Heart left ventricle (tissue), 16 donors: ENCODE measurements around the gene LMBR1. TPM values are rescaled to one million over a fixed set of nuclear protein-coding genes. Genes with fewer than 3 reads are reported as not detected.

Experiments used
- ATAC-seq, 4 donors: fragments of 200-7000 bp; cut with Tn5 transposase; one replicate each; pipeline ENCODE4 v1.9.1; 2020 to 2022; ENCODE audit warnings: moderate library complexity in 4 of 4, mild to moderate bottlenecking in 3 of 4, moderate number of reproducible peaks in 1 of 4
- DNase-seq, 5 donors: peaks; one replicate each; pipeline ENCODE4 v3.0.0-alpha.2; 2020
- H3K27ac ChIP-seq, 12 donors: fragments of 200-600 bp; sonication (generic) in 4 of 12; one replicate each; pipeline versions ENCODE4 v1.5.0 to v1.8.0; 2016 to 2022; ENCODE audit warnings: mild to moderate bottlenecking in 2 of 12
- H3K27me3 ChIP-seq, 9 donors: fragments of 200-600 bp; sonication (generic) in 2 of 9; one replicate each; pipeline versions ENCODE4 v1.5.1 to v1.8.0; 2016 to 2022; ENCODE audit warnings: mild to moderate bottlenecking in 3 of 9
- H3K36me3 ChIP-seq, 9 donors: fragments of 200-600 bp; sonication (generic) in 2 of 9; one replicate each; pipeline versions ENCODE4 v1.5.0 to v1.8.0; 2018 to 2022; ENCODE audit warnings: mild to moderate bottlenecking in 2 of 9
- H3K4me1 ChIP-seq, 12 donors: fragments of 200-600 bp; sonication (generic) in 4 of 12; one replicate each; pipeline versions ENCODE4 v1.5.0 to v1.8.0; 2016 to 2022; ENCODE audit warnings: mild to moderate bottlenecking in 3 of 12
- H3K4me3 ChIP-seq, 12 donors: fragments of 200-600 bp; sonication (generic) in 4 of 12; one replicate each; pipeline versions ENCODE4 v1.5.0 to v1.8.0; 2017 to 2022; ENCODE audit warnings: mild to moderate bottlenecking in 9 of 12, moderate library complexity in 4 of 12
- H3K9me3 ChIP-seq, 12 donors: fragments of 200-600 bp; sonication (generic) in 4 of 12; one replicate each; pipeline versions ENCODE4 v1.5.0 to v1.8.0; 2016 to 2022; ENCODE audit warnings: mild to moderate bottlenecking in 1 of 12
- POLR2A ChIP-seq, 2 donors: fragments of 450-650 bp; IDR thresholded peaks; one replicate each; pipeline ENCODE4 v1.6.1; 2017; ENCODE audit warnings: antibody characterized with exemption in 2 of 2, mild to moderate bottlenecking in 2 of 2, moderate library complexity in 2 of 2
- WGBS, 4 donors: extraction: QIAGEN DNeasy Blood & Tissue Kit in 2 of 4; methylation state at CpG; one replicate each; pipeline versions ENCODE4 v1.1.5 to v1.1.7; 2013 to 2018; 5-methylcytosine and 5-hydroxymethylcytosine counted together
- intact Hi-C, 10 donors: fragments of 100-400 bp; cut with DNase I; formaldehyde crosslinking; loops; one replicate each; pipeline versions ENCODE4 v1.11.1 to v1.14.2; 2022
- polyA plus RNA-seq, 2 donors: library from polyadenylated mRNA; stranded (reverse); fragments of 200-250 nt; gene quantifications; one replicate each; pipeline ENCODE4 v1.2.3, GENCODE V29; 2013
- total RNA-seq, 9 donors: library from RNA; depleted of rRNA in 2 of 9; stranded (reverse); fragments of >200 nt in 2 of 9; fragmentation: NEBNext Ultra II Directional in 3 of 9; extraction: Animal tissue kit (Norgen Biotek cat#: 25700) in 3 of 9; gene quantifications; one replicate each; pipeline versions ENCODE4 v1.1.0 to v1.2.4, GENCODE V29; 2016 to 2023
- TF ChIP-seq, protein P1 (sequence below), 12 donors: fragments of 200-600 bp; sonication (generic) in 4 of 12; IDR thresholded peaks; one replicate each; pipeline versions ENCODE4 v1.5.0 to v1.8.0; 2018 to 2022; ENCODE audit warnings: antibody characterized with exemption in 12 of 12, mild to moderate bottlenecking in 5 of 12
- donor health status: ischemic (EF 13 %, LVEDD 7.1; RV severe dilation, severe dysfunction).
- donor health status: healthy with polysubstance abuse.
- donor health status: DM: no; HTN: yes; CAD: no.
- donor health status: DM: no; HTN: no; CAD: no.
- donor health status: ischemic (EF 25% LVEDD 6.9; RV normal size, moderate dysfunction).
- donor health status: ischemic (EF 25% LVEDD 5.7; RV mildly dilated, moderate dysfunction).
- donor health status: healthy.
- donor health status: DM: yes; HTN: yes; CAD: no.
- donor health status: ischemic (EF 35%, LVEDD 5.7; RV mildly dilated, moderate dysfunction).
- donor health status: nonischemic (EF 11% LVEDD 7.7; RV severe dilation, severe dysfunction).
- donor health status: DM: yes; HTN: yes; CAD: no.
- donor health status: PGD.
- donor health status: ischemic (EF 29% LVEDD 5.4; RV normal size, mild dysfunction).
- donor health status: nonischemic (EF 23%, LVEDD 6.1; RV moderate dilation, normal function).

The LMBR1 gene
- total and polyA plus RNA-seq, 11 donors: 5.8 to 51.9 (median 37.1) TPM

DNA sequence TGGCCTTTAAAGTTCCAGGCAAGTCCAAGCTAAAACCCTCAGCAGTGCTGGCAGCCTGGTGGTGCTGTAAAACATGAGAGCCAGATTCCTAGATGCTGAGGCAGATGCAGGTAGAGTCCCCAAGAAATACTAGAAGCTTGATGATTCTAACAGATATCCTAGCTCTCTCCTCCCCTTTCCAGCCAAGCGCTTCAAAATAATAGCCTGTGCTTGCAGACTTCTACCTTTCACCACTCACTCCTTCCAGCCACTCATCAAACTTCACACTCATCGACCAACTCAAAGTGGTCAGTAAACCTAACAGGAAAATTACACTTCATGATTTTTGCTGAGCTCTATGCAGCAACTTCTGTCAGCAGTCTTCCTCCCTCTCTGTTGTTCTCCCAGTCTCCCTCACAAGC, 50.2 kb downstream of the LMBR1 start:
- Histone ChIP-seq H3K27me3 (no peaks in the 10 kb centered on the region), H3K4me3 (no peak overlapping the region), H3K4me1 (peaks cover 0 to 28% (median 14%) of the 10 kb centered on the region in 12 donors), H3K27ac (no peak overlapping the region), H3K9me3 (no peaks in the 10 kb centered on the region), H3K36me3 (no peaks in the 10 kb centered on the region)
- no peak for ATAC-seq
- 25 to 30% (median 28%) methylated on average over 2 of the region's 2 CpGs for WGBS, 4 donors
- no peak for TF ChIP-seq POLR2A (IDR thresholded peaks at IDR 0.05)
- TF ChIP-seq, protein P1, sequence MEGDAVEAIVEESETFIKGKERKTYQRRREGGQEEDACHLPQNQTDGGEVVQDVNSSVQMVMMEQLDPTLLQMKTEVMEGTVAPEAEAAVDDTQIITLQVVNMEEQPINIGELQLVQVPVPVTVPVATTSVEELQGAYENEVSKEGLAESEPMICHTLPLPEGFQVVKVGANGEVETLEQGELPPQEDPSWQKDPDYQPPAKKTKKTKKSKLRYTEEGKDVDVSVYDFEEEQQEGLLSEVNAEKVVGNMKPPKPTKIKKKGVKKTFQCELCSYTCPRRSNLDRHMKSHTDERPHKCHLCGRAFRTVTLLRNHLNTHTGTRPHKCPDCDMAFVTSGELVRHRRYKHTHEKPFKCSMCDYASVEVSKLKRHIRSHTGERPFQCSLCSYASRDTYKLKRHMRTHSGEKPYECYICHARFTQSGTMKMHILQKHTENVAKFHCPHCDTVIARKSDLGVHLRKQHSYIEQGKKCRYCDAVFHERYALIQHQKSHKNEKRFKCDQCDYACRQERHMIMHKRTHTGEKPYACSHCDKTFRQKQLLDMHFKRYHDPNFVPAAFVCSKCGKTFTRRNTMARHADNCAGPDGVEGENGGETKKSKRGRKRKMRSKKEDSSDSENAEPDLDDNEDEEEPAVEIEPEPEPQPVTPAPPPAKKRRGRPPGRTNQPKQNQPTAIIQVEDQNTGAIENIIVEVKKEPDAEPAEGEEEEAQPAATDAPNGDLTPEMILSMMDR (IDR thresholded peaks at IDR 0.05): no peak
- DNase-seq: no peak
- intact Hi-C loops: loop anchor here in 1 of 10 donors (5.0 kb wide), 1 partner anchor 50 kb away; the partner anchor contains the start of gene LMBR1

DNA sequence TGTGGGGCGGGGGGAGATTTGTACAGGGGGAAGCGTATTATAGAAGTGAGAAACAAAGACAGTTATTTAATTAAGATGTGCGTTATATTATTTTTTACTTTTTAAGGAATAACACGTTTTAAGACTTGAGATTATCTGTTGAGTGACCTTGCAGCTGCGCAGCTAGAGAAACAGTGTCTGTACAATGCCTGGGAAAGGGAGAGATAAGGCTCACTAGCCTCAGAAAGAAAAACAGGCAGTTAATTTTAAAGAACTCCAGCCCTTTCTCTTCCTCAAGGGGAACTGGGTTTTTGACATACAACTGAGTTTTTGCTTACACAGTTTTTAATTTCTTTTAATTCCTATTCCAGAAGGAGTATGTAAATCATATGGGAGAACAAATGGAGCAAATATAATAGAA, 50.7 kb downstream of the LMBR1 start:
- WGBS, 4 donors: 58 to 64% (median 60%) methylated on average over 5 of the region's 5 CpGs
- intact Hi-C loops: loop anchor here in 1 of 10 donors (5.0 kb wide), 1 partner anchor 50 kb away; the partner anchor contains the start of gene LMBR1
- H3K9me3 ChIP-seq: no peaks in the 10 kb centered on the region
- TF ChIP-seq POLR2A (IDR thresholded peaks at IDR 0.05): no peak
- TF ChIP-seq, protein P1 (IDR thresholded peaks at IDR 0.05): no peak
- H3K4me3 ChIP-seq: no peak overlapping the region
- no peak overlapping the region for H3K27ac ChIP-seq
- no peaks in the 10 kb centered on the region for H3K36me3 ChIP-seq
- H3K27me3 ChIP-seq: no peaks in the 10 kb centered on the region
- ATAC-seq (no peak), DNase-seq (no peak)
- H3K4me1 ChIP-seq: peaks cover 0 to 28% (median 14%) of the 10 kb centered on the region in 12 donors

DNA sequence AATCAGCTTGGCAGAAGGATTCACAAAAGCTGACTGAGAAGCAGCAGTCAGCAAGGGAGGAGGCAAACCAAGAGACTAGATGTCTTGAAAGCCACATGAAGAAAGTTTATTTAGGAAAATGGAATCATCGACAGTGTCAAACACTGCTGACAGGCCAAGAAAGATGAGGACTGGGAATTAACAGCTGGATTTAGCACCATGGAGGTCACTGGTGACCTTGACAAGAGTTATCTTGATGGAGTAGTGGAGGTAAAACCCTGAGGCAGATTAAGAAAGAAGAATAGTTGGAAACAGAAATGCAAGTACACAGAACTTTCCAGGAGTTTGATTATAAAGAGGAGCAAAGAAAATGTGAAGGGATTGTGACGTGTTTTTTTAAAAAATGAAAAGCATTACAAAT, 51.5 kb downstream of the LMBR1 start:
- intact Hi-C loops: loop anchor here in 1 of 10 donors (5.0 kb wide), 1 partner anchor 51 kb away; the partner anchor contains the start of gene LMBR1
- Histone ChIP-seq H3K36me3 (peaks cover 0 to 6% (median 0%) of the 10 kb centered on the region in 9 donors), H3K4me3 (no peak overlapping the region), H3K9me3 (no peaks in the 10 kb centered on the region), H3K4me1 (peaks cover 0 to 28% (median 14%) of the 10 kb centered on the region in 12 donors), H3K27ac (no peak overlapping the region), H3K27me3 (no peaks in the 10 kb centered on the region)
- DNase-seq (no peak), ATAC-seq (no peak)
- TF ChIP-seq, protein P1 (IDR thresholded peaks at IDR 0.05): no peak
- WGBS, 4 donors: 71 to 81% (median 77%) methylated on average over 2 of the region's 2 CpGs

DNA sequence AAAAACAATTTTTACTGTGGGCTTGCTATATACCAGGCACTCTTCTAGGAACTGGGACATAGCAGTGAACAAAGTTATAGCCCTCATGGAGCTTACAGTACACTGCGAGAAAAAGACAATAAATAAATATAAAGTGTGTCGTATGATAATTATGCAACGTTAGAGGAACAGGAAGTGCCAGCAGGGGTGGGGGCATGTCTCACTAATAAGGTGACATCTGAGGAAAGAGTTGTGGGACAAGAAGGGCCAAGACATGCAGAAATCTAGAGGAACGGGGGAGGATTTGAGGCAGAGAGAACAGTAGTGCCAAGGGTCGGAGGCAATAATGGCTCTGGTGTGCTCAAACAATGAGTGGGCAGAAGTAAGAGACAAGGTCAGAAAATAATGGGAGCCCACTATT, 52.8 kb downstream of the LMBR1 start:
- H3K4me1 ChIP-seq: peaks cover 0 to 32% (median 15%) of the 10 kb centered on the region in 12 donors
- H3K27ac ChIP-seq: no peak overlapping the region
- ATAC-seq (no peak), DNase-seq (no peak)
- no peak for TF ChIP-seq POLR2A (IDR thresholded peaks at IDR 0.05)
- TF ChIP-seq, protein P1 (IDR thresholded peaks at IDR 0.05): no peak
- intact Hi-C loops: loop anchor here in 1 of 10 donors (5.0 kb wide), 1 partner anchor 52 kb away; the partner anchor contains the start of gene LMBR1
- H3K36me3 ChIP-seq: peaks cover 0 to 16% (median 0%) of the 10 kb centered on the region in 9 donors
- H3K9me3 ChIP-seq: no peaks in the 10 kb centered on the region
- no peak overlapping the region for H3K4me3 ChIP-seq
- no peaks in the 10 kb centered on the region for H3K27me3 ChIP-seq
- WGBS, 4 donors: 76 to 84% (median 78%) methylated on average over 5 of the region's 5 CpGs
